ENCODE results near the gene ZCWPW1. TPM values are rescaled to one million over a fixed set of nuclear protein-coding genes. Genes with fewer than 3 reads are reported as not detected.

ZCWPW1 gene
- total and polyA plus RNA-seq, 2 experiments from 2014 or later = 1.9 to 4.2 TPM

DNA sequence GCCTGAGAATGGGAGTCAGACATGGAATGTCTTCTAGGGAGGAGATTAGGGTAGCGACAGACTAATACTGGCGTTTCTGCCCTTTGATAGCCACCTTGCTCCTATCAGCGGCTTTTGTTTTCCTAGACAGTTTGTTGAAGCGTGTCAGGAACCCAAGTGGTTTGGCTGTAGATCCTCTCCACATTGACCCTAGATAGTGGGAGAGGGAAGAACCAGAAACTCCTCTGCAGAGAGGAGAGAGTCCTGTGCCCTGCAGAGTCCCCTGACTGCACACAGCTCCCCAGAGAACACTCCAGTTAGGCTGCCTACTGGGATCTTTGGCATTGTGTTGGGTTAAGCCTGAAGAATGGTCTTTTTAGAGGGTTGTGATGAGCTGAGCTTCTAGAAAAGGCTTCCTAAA lies 3.5 kb upstream of the ZCWPW1 start:
- Histone ChIP-seq H3F3A (ENCODE audit: insufficient read depth) (peaks cover 22% of the 10 kb centered on the region), H3K79me2 (ENCODE audit: insufficient read depth) (peaks cover 62% of the 10 kb centered on the region), H3K9me2 (ENCODE audit: insufficient read depth) (no peaks in the 10 kb centered on the region), H3K4me3 (no peak overlapping the region), H4K20me1 (ENCODE audit: insufficient read depth) (no peaks in the 10 kb centered on the region), H3K27ac (no peak overlapping the region), H3K4me1 (ENCODE audit: insufficient read depth) (peaks cover 19% of the 10 kb centered on the region; the same call in 1 of the 2 replicates), H3K36me3 (ENCODE audit: low read depth) (peaks cover 3% of the 10 kb centered on the region; the same call in 1 of the 2 replicates), H3K9ac (peak overlapping the region; percentile 98; the same call in 1 of the 2 replicates), H3K9me3 (ENCODE audit: low read depth) (no peaks in the 10 kb centered on the region), H2AFZ (no peak overlapping the region), H3K4me2 (ENCODE audit: unreplicated experiment) (peak overlapping the region; percentile 28), H3K27me3 (replicated peaks; ENCODE audit: insufficient read depth) (no peaks in the 10 kb centered on the region)
- WGBS, 2 experiments (ENCODE audit: low coverage in 1 of 2, low lambda C conversion rate in 2 of 2, missing lambda C conversion rate in 2 of 2) = 86 to 87% methylated on average over 4 of the region's 4 CpGs
- no peak for TF ChIP-seq EZH2phosphoT487 (IDR thresholded peaks at IDR 0.05; ENCODE audit: insufficient read depth, low read depth)
- no peak for TF ChIP-seq EZH2 (IDR thresholded peaks at IDR 0.05; ENCODE audit: insufficient read depth, poor library complexity, severe bottlenecking)
- DNase-seq = no peak
- in situ Hi-C loops (cut with MboI) = no loop called here

- in situ Hi-C loops (cut with MboI) = no loop called here
- no peaks in the 10 kb centered on the region for H3K9me2 ChIP-seq (ENCODE audit: insufficient read depth)
- no peaks in the 10 kb centered on the region for H4K20me1 ChIP-seq (ENCODE audit: insufficient read depth)
- H3K27ac ChIP-seq = no peak overlapping the region
- TF ChIP-seq EZH2phosphoT487 (IDR thresholded peaks at IDR 0.05; ENCODE audit: insufficient read depth, low read depth) (no peak), EZH2 (IDR thresholded peaks at IDR 0.05; ENCODE audit: insufficient read depth, poor library complexity, severe bottlenecking) (no peak)
- DNase-seq = no peak
- H3K79me2 ChIP-seq (ENCODE audit: insufficient read depth) = peaks cover 62% of the 10 kb centered on the region
- no peaks in the 10 kb centered on the region for H3K27me3 ChIP-seq (replicated peaks; ENCODE audit: insufficient read depth)
- peaks cover 3% of the 10 kb centered on the region; the same call in 1 of the 2 replicates for H3K36me3 ChIP-seq (ENCODE audit: low read depth)
- H2AFZ ChIP-seq = no peak overlapping the region
- peak overlapping the region; percentile 76 for H3K4me2 ChIP-seq (ENCODE audit: unreplicated experiment)
- 90 to 96% methylated on average over 23 of the region's 23 CpGs for WGBS, 2 experiments (ENCODE audit: low coverage in 1 of 2, low lambda C conversion rate in 2 of 2, missing lambda C conversion rate in 2 of 2)
- H3F3A ChIP-seq (ENCODE audit: insufficient read depth) = peaks cover 22% of the 10 kb centered on the region
- H3K9me3 ChIP-seq (ENCODE audit: low read depth) = no peaks in the 10 kb centered on the region
- peak overlapping the region; percentile 98 for H3K9ac ChIP-seq
- 0 out of 2 replicates have a peak, but pooled peaks cover 19% of the 10 kb centered on the region for H3K4me1 ChIP-seq (ENCODE audit: insufficient read depth)
- H3K4me3 ChIP-seq = peak overlapping the region; percentile 92
Observed at GRCh38 chr7:100431286-100431735, 2.8 kb upstream of the ZCWPW1 start.

GRCh38 chr7:100430493-100431285 lies 2.2 kb upstream of the ZCWPW1 start:
- no peaks in the 10 kb centered on the region for H4K20me1 ChIP-seq (ENCODE audit: insufficient read depth)
- H3K27me3 ChIP-seq (replicated peaks; ENCODE audit: insufficient read depth) = no peaks in the 10 kb centered on the region
- DNase-seq = peak; percentile 55
- peaks cover 3% of the 10 kb centered on the region; the same call in 1 of the 2 replicates for H3K36me3 ChIP-seq (ENCODE audit: low read depth)
- no peak for TF ChIP-seq EZH2phosphoT487 (IDR thresholded peaks at IDR 0.05; ENCODE audit: insufficient read depth, low read depth)
- TF ChIP-seq EZH2 (IDR thresholded peaks at IDR 0.05; ENCODE audit: insufficient read depth, poor library complexity, severe bottlenecking) = no peak
- WGBS, 2 experiments (ENCODE audit: low coverage in 1 of 2, low lambda C conversion rate in 2 of 2, missing lambda C conversion rate in 2 of 2) = 23 to 25% methylated on average over 30 to 31 of the region's 31 CpGs
- H3K9me2 ChIP-seq (ENCODE audit: insufficient read depth) = no peaks in the 10 kb centered on the region
- H3K4me2 ChIP-seq (ENCODE audit: unreplicated experiment) = peak overlapping the region; percentile 76
- no peaks in the 10 kb centered on the region for H3K9me3 ChIP-seq (ENCODE audit: low read depth)
- H2AFZ ChIP-seq = peak overlapping the region; percentile 40
- peak overlapping the region; percentile 98 for H3K9ac ChIP-seq
- H3F3A ChIP-seq (ENCODE audit: insufficient read depth) = peaks cover 22% of the 10 kb centered on the region
- in situ Hi-C loops (cut with MboI) = no loop called here
- H3K4me3 ChIP-seq = peak overlapping the region; percentile 92
- peaks cover 60% of the 10 kb centered on the region for H3K79me2 ChIP-seq (ENCODE audit: insufficient read depth)
- H3K27ac ChIP-seq = peak overlapping the region; percentile 100
- 0 out of 2 replicates have a peak, but pooled peaks cover 19% of the 10 kb centered on the region for H3K4me1 ChIP-seq (ENCODE audit: insufficient read depth)

DNA sequence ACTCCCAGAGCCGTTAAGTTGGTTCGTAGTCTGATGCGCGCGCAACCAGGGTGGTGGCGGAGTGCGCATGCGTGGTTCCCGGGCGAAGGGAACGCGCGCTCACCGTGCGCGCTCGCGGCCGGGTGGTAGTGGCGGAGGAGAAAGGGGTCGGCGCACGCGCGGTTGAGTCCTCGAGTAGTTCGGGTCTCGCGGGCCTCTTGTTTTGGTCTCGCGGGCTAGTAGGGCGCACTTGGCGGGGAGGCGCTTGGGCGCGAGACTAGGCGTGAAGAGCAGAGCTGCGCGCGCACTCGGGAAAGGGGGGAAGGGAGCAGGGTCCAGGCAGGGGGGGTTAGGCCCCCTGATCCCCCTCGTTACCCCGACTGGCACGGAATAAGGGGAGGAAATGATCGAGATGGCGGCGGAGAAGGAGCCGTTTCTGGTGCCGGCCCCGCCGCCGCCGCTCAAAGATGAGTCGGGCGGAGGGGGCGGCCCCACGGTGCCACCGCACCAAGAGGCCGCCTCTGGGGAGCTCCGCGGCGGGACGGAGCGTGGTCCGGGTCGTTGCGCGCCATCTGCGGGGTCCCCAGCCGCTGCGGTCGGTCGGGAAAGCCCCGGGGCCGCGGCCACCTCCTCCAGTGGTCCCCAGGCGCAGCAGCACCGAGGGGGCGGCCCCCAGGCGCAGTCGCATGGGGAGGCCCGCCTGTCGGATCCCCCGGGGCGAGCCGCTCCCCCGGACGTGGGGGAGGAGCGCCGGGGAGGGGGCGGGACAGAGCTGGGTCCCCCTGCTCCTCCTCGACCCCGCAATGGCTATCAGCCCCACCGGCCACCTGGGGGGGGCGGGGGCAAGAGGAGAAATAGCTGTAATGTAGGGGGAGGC lies 1.4 kb upstream of the ZCWPW1 start, which contains the start of gene MEPCE:
Gene MEPCE, plus strand, starts transcription at position 195 of the 856 bp plus-strand sequence. Its CDS starts 188 bp downstream, at position 383.
- WGBS, 2 experiments (ENCODE audit: low coverage in 1 of 2, low lambda C conversion rate in 2 of 2, missing lambda C conversion rate in 2 of 2) = 1% methylated on average over 67 to 73 of the region's 95 CpGs
- peak within 1 kb of the TSS; percentile 94 for H2AFZ ChIP-seq

More for the DNA sequence above, 1.4 kb upstream of the ZCWPW1 start, which contains the start of gene MEPCE:
- in situ Hi-C loops (cut with MboI) = no loop called here
- peak; percentile 100 for DNase-seq
- H3K79me2 ChIP-seq (ENCODE audit: insufficient read depth) = peaks cover 52% of the 10 kb centered on the region
- peak within 1 kb of the TSS; percentile 94 for H3K4me2 ChIP-seq (ENCODE audit: unreplicated experiment)
- no peaks in the 10 kb centered on the region for H3K9me3 ChIP-seq (ENCODE audit: low read depth)
- H3F3A ChIP-seq (ENCODE audit: insufficient read depth) = peaks cover 16% of the 10 kb centered on the region; the same call in 1 of the 2 replicates
- H3K36me3 ChIP-seq (ENCODE audit: low read depth) = no peaks in the 10 kb centered on the region
- TF ChIP-seq EZH2 (IDR thresholded peaks at IDR 0.05; ENCODE audit: insufficient read depth, poor library complexity, severe bottlenecking) (no peak), EZH2phosphoT487 (IDR thresholded peaks at IDR 0.05; ENCODE audit: insufficient read depth, low read depth) (no peak)
- no peaks in the 10 kb centered on the region for H3K9me2 ChIP-seq (ENCODE audit: insufficient read depth)
- peak within 1 kb of the TSS; percentile 100 for H3K27ac ChIP-seq
- H3K27me3 ChIP-seq (replicated peaks; ENCODE audit: insufficient read depth) = no peaks in the 10 kb centered on the region
- H4K20me1 ChIP-seq (ENCODE audit: insufficient read depth) = no peaks in the 10 kb centered on the region
- peak within 1 kb of the TSS; percentile 92 for H3K4me3 ChIP-seq
- H3K9ac ChIP-seq = peak within 1 kb of the TSS; percentile 98
- H3K4me1 ChIP-seq (ENCODE audit: insufficient read depth) = 0 out of 2 replicates have a peak, but pooled peaks cover 14% of the 10 kb centered on the region
